ENCODE measurements around the gene IL1RN.
"Not testable (repeated sequence)": the region's sequence is repeated elsewhere in the genome, so short reads cannot be mapped to it uniquely, and the experiment has no call there.

IL1RN gene

DNA sequence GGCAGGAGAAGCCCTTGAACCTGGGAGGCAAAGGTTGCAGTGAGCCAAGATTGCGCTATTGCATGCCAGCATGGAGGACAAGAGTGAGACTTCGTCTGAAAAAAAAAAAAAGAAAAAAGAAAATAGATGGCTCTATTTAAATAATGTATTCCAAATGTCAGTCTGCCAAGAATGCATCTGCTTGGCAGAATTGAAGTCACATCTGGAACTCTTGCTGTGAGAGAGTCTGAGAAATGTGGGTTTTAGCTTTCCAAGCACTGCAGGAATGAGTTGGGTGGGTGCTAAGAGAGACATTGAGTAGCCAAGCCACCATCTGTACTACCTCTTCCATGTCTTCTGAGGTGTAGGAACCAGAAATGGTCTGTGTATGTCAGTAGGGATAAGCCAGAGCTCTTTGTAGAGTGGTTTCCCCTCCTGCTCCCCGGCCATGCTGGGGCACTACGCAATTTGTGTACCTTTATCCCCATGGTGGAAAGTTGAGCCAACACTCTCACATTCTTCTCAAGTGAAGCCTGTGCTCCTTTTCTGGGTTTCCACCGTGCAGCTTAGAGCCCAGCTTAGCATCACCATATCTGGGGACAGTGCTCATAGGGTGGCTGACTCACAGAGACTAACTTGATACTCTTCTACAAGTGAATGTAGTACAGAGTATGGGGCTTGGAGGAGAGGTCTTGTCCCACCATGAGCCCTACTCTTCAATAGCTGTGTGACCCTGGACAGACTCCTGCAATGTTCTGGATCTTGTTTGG lies 34.4 kb upstream of the IL1RN start:
- TF ChIP-seq CTCF (IDR thresholded peaks at IDR 0.05; ENCODE audit: insufficient read depth, missing control alignments), result no peak
- FAIRE-seq (no peak), DNase-seq (ENCODE audit: insufficient read length, low spot score) (no peak)

DNA sequence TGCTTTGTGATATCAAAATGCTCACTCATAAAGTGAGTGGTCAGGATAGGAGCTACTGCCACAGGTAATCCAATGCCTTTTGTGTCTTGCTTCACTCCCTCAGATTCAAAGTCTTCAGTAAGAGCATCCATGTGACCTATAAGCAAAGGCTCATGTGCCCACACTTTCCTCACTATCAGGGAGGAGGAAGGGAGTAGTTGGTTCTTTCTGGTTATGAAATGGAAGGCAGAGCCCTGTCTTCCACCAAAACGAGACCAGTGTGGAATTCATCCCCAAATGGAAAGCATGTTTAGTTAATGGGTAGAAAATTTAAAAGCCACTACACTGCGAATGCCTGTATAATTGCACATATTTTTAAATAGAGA lies 33.8 kb upstream of the IL1RN start:
- FAIRE-seq, result no peak
- no peak for TF ChIP-seq CTCF (IDR thresholded peaks at IDR 0.05; ENCODE audit: insufficient read depth, missing control alignments)
- no peak for DNase-seq (ENCODE audit: insufficient read length, low spot score)

DNA sequence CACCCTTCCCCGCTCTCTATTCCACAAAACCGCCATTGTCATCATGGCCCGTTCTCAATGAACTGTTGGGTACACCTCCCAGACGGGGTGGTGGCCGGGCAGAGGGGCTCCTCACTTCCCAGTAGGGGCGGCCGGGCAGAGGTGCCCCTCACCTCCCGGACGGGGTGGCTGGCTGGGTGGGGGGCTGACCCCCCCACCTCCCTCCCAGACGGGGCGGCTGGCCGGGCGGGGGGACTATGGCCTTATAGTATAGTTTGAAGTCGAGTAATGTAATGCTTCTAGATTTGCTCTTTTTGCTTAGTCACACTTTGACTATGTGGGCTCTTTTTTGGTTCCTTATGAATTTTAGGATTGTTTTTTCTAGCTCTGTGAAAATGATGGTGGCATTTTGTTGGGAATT lies 31.1 kb upstream of the IL1RN start:
- not testable (repeated sequence) for FAIRE-seq; DNase-seq (ENCODE audit: insufficient read length, low spot score)

- DNase-seq (ENCODE audit: insufficient read length, low spot score), result not testable (repeated sequence)
Observed at GRCh38 chr2:113096842-113097618, 30.4 kb upstream of the IL1RN start.

DNA sequence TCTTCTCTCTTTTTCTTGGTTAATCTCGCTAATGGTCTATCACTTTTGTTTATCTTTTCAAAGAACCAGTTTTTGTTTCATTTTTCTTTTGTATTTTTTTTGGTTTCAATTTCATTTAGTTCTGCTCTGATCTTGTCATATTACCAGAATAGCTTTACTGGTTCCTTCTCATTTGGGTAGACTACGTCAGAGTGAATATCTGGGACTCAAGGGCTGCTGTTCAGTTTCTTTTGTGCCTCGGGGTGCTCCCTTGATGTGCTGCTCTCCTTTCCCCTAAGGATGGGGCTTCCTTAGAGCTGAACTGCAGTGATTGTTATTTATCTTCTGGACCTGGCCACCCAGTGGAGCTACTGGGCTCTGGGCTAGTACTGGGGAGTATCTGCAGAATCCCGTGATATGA lies 29.4 kb upstream of the IL1RN start:
- DNase-seq (ENCODE audit: insufficient read length, low spot score), result no peak
- TF ChIP-seq CTCF (IDR thresholded peaks at IDR 0.05; ENCODE audit: insufficient read depth, missing control alignments), result no peak
- no peak for FAIRE-seq

More at GRCh38 chr2:113096842-113097618, 30.4 kb upstream of the IL1RN start:
- FAIRE-seq, result not testable (repeated sequence)

GRCh38 chr2:113098532-113098931 lies 28.9 kb upstream of the IL1RN start:
- DNase-seq (ENCODE audit: insufficient read length, low spot score) (no peak), FAIRE-seq (no peak)
- TF ChIP-seq CTCF (IDR thresholded peaks at IDR 0.05; ENCODE audit: insufficient read depth, missing control alignments), result no peak

DNA sequence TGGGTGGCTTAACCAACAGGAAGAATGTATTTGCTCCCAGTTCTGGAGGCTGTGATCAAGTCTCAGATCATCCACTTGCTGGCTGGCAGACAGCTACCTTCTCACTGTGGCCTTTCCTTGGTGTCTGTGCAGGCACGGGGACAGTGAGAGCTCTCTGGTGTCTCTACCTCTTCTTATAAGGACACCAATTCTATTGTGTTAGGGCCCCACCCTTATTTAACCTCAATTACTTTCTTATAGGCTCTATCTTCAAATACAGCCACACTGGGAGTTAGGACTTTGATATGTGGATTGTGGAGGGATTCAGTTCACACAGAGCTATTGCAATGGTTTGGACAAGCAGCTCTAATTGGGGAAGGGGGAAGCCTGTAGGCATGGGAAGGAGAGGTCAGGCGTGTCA lies 25.3 kb upstream of the IL1RN start:
- no peak for TF ChIP-seq CTCF (IDR thresholded peaks at IDR 0.05; ENCODE audit: insufficient read depth, missing control alignments)
- DNase-seq (ENCODE audit: insufficient read length, low spot score), result no peak
- no peak for FAIRE-seq

DNA sequence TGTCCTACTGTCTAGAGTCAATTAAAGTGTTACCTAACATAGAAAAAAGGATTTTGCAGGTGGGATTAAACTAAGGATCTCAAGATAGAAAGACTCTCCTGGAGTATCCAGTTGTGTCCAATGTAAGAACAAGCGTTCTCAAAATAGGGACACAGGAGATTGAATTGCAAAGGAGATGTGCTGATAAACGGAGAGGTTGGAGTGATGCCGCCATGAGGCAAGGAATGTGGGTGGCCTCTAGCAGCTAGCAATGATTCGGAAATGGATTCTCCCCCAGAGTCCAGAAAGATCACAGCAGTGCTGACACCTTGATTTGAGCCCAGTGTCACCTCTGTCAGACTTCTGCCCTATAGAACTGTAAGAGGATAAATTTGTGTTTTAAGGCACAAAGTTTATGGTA lies 24.1 kb upstream of the IL1RN start:
- TF ChIP-seq CTCF (IDR thresholded peaks at IDR 0.05; ENCODE audit: insufficient read depth, missing control alignments), result no peak
- DNase-seq (ENCODE audit: insufficient read length, low spot score) (no peak), FAIRE-seq (no peak)

All from D721Med (cell line).